GM12892 (cell line): ENCODE measurements around the gene BASP1.

Experiments
- POLR2AphosphoS5 ChIP-seq: IDR thresholded peaks from 2 replicates; pipeline ENCODE4 v1.6.1; 2011; ENCODE audit warnings: low read depth, low read length, control low read depth
- TAF1 ChIP-seq: IDR thresholded peaks from 2 replicates; pipeline ENCODE4 v1.6.1; 2011; ENCODE audit warnings: low read depth, mild to moderate bottlenecking, control low read depth, low read length, borderline replicate concordance

DNA sequence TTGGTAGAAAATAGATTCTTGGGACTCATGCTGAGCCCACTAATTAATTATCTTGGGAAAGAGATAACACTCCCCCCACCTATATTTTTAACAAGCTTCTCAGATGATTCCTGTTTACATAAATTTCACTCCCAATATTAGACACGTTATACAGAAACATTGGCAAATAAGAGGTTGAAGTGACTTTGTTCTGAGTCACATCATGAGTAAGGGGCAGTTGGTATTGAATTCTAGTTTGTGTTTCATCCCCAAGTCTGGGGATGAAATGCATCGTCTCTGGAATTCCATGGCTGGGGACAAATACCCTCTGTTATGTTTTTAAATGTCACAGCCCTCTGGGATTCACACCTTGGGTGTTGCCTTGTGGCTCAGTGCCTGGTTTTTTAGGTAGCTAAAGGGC, 41.0 kb downstream of the BASP1 start:
- TF ChIP-seq POLR2AphosphoS5 (no peak), TAF1 (no peak)
